HG03095 (cell line): Measurements from ENCODE around the gene HCN2.
A peak's percentile ranks its signal among the peaks of the same experiment; 100 is the strongest.

Experiments used
- ATAC-seq: cut with Tn5 transposase; IDR thresholded peaks from one replicate; pipeline ENCODE4 v1.9.1; 2021; ENCODE audit warnings: moderate library complexity; ENCODE audit not compliant: unreplicated experiment

Gene HCN2

DNA sequence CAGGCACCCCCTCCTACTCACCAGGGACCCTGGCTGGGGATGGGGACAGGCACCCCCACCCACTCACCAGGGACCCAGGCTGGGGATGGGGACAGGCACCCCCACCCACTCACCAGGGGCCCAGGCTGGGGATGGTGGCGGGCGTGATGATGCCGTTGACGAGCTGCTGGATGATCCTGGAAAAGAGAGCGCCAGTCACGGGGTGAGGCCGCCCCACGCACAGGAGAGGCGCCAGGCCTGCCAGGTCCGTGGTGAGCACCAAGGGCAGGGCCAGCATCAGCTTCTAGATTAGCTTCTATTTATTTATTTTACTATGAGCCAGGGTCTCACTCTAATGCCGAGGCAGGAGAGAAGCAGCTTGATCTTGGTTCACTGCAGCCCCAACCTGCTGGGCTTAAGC lies 60.4 kb downstream of the HCN2 start:
- no peak for ATAC-seq

DNA sequence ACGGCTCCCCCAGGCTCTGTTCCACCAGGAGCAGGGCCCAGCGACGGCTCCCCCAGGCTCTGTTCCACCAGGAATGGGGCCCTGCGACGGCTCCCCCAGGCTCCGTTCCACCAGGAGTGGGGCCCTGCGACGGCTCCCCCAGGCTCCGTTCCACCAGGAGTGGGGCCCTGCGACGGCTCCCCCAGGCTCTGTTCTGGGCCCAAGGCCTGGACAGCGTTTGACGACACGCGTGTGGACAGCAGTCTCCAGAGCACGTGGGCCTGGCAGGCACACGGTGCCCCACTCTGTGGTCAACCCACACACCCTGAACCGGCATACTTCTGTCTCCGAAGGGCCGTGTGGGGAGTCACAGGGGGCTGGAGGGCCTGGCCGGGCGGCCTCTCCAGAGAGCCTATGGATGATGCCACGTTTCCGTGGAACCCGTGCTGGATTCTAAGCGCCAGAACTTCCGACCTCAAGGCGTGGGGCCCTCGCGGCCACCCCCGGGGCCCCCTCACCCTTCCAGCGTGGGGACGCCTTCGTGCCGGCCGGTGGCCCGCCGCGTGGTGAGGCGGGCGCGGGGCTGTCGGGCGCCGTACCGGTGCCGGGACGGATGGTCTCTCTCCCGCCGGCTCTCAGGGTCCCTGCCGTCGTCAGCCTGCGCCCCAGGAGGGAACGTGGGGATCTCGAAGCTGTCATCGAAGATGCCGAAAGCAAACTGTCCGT lies 61.6 kb downstream of the HCN2 start:
- ATAC-seq = no peak

DNA sequence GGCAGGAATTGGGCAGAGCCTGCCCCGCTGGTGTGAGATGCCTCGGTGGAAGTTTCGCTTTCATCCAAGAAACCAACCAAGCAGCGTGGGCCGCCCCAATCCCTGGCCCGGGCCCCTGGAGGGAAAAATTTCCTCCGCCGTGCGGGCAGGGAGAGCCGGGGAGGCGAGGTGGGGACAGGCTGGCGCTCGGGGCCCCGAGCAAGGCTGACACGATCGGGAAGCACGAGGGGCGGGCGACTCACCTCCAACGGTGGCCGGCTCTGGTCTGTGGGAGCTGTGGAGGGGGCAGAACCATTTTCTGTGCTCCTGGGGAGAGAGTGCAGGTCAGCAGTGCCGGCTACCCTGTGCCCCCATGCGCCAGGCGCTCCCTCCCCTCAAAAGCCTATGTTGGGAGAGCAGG lies 62.3 kb downstream of the HCN2 start:
- no peak for ATAC-seq

DNA sequence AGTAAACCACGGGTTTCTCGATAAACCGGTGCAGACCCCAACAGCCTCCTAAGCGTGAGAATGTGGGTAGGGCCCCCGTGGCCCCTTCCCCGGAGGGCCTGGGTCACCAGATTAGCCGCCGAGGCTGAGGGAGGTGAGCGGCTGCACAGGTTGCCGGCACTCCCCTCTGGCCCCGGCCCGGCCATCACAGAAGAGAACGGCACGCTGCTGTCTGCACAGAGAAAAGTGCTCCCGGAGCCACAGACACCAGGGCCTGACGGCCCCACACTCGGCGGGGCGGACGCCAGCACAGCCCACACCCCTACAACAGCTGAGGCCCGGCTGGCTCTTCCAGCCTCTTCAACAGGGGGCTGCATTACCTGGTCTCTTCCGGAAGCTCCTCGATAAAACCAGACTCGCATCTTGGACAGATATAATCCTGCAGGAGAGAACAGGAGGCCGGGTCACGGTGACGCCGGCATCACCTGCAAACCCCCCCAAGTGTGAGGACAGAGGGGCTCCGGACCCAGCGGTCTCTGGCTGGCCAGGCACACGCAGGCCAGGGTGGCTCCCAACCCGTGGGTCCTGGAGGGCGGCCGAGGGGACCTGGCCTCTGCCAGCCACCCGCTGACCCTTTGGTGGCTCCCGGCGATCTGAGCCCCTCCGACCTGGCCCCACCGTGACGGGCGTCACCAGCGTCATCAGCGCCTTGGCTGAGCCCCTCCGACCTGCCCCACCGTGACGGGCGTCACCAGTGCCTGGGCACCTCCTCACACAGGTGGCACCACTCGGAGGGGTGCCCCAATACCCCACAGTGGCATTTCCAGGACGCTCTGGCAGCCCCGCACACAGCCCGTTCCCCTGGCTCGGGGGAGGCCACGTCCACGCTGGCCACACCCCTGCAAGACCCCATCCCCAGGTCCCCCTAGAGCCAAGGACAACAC lies 63.0 kb downstream of the HCN2 start:
- ATAC-seq = no peak

DNA sequence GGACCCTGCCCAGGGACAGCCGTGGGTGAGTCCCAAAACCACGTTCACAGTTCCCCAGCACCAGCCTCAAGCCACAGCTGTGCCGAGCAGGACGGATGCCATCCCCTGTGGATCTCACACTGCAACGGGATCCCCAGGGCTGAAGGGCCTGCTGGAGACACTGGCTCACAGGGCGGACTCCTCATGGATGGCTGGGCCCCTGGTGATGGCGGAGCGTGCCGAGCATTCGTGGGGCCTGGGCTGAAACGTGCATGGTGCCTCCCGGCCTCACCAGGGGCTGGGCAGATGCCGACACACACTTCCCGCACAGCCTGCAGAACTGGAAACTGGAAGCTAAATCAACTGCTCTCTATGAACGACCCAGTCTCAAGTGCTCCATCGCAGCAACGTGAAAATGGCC lies 63.7 kb downstream of the HCN2 start:
- no peak for ATAC-seq

DNA sequence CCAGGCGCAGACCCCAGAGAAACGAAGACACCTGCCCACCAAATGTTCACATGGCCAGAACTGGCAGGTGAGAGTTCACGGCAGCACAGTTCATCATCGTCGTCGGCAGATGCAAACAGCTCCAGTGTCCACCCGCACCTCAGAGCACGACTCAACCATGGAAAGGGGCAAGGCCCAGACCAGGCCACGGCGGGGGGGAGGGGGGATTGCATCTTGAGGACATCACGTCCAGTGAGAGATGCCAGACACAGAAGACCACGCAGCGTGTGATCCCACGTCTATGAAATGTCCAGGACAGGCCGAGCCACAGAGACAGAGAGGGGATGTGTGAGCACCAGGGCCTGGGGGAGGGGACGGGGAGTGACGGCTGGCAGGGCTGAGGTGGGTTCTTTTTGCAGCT lies 66.0 kb downstream of the HCN2 start:
- ATAC-seq = no peak

- no peak for ATAC-seq
Observed at GRCh38 chr19:656751-657559, 67.3 kb downstream of the HCN2 start.

DNA sequence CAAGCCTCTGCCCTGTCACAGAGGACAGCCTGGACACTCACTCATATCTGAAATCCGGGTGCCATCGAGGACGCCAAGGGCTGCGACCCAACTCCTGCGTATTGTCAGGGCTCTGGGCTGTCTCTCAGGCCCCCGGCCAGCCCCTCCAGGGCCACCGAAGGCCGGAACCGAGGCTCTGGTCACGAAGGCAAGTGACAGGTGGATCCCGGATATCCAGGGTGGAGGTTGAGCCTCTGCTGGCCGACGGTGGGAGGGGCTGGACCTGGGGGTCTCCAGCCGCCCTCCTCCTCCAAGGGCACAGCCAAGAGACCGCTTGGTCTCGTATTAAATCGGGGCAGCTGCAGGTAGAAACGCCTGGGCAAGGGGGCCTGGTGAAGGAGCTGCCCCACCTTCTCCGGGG lies 67.9 kb downstream of the HCN2 start:
- ATAC-seq = no peak

GRCh38 chr19:658059-658839 lies 68.6 kb downstream of the HCN2 start:
- ATAC-seq = no peak

GRCh38 chr19:658916-659839 lies 69.5 kb downstream of the HCN2 start:
- ATAC-seq = no peak

DNA sequence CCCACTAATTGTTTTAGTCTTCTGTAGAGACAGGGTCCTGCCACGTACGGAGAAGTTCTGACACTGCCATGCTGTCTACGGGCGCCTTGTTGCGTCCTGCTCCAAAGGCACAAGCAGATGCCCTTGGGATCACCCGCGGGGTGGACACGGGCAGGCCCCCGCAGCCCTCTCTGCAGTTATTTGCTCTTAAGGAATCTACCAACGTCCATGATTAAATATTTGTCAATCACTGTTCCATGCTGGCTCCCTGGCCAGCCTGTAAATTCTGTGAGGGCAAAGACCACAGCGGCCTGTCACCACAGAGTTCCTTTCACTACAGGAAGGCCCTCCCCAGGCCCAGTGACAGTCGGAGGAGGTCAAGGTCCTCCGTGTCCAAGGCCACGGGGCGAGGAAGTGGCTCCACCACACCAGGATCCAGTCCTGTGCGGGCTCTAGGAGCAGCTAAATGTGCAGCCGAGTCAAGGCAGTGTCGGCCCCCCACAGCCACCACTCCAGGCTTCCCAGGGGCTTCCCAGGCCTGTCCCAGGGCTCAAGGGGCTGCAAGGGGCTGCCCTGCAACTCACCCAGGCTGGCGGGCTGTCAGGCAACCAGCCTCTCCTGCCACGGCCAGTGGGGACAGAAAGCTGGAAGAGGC lies 71.2 kb downstream of the HCN2 start:
- ATAC-seq = no peak

GRCh38 chr19:661427-662196 lies 71.9 kb downstream of the HCN2 start:
- peak; percentile 31 for ATAC-seq

GRCh38 chr19:662207-662961 lies 72.7 kb downstream of the HCN2 start:
- ATAC-seq = no peak

- ATAC-seq = peak; percentile 36
Observed at GRCh38 chr19:662962-663681, 73.4 kb downstream of the HCN2 start, which contains the start of gene RNF126. Gene RNF126 (minus strand): TSS chr19:663214. CDS start chr19:663121, 93 bp downstream.

GRCh38 chr19:663682-664117 lies 74.0 kb downstream of the HCN2 start:
- no peak for ATAC-seq

GRCh38 chr19:664913-665443 lies 75.3 kb downstream of the HCN2 start:
- no peak for ATAC-seq
